HG02943 (cell line): ENCODE data around the gene SPESP1.

Source experiments
- ATAC-seq: cut with Tn5 transposase; IDR thresholded peaks from one replicate; pipeline ENCODE4 v1.9.1; 2021; ENCODE audit warnings: mild to moderate bottlenecking, low read depth, moderate library complexity; ENCODE audit not compliant: unreplicated experiment

SPESP1 gene

GRCh38 chr15:68930268-68931022, at the start of gene SPESP1:
Gene SPESP1 (plus strand): TSS chr15:68930525. CDS start chr15:68930654, 129 bp downstream.
- no peak for ATAC-seq

- no peak for ATAC-seq
Measured at GRCh38 chr15:68885070-68885469, 45.3 kb upstream of the SPESP1 start.

GRCh38 chr15:68887120-68887519, 43.2 kb upstream of the SPESP1 start:
- ATAC-seq = no peak

GRCh38 chr15:68887819-68888218, 42.5 kb upstream of the SPESP1 start:
- ATAC-seq = no peak

GRCh38 chr15:68888419-68888818, 41.9 kb upstream of the SPESP1 start:
- ATAC-seq = no peak

GRCh38 chr15:68894208-68894607, 36.1 kb upstream of the SPESP1 start:
- ATAC-seq = no peak

- no peak for ATAC-seq
Measured at GRCh38 chr15:68896178-68896577, 34.1 kb upstream of the SPESP1 start.

GRCh38 chr15:68897016-68897415, 33.3 kb upstream of the SPESP1 start:
- ATAC-seq = no peak

- no peak for ATAC-seq
Measured at GRCh38 chr15:68900027-68900426, 30.3 kb upstream of the SPESP1 start.

- ATAC-seq = no peak
Measured at GRCh38 chr15:68907396-68907923, 22.9 kb upstream of the SPESP1 start.

- no peak for ATAC-seq
Measured at GRCh38 chr15:68909601-68910100, 20.7 kb upstream of the SPESP1 start.

- ATAC-seq = no peak
Measured at GRCh38 chr15:68910341-68910740, 20.0 kb upstream of the SPESP1 start.

- no peak for ATAC-seq
Measured at GRCh38 chr15:68910816-68911215, 19.5 kb upstream of the SPESP1 start.

- no peak for ATAC-seq
Measured at GRCh38 chr15:68921926-68922325, 8.4 kb upstream of the SPESP1 start.

- peak; percentile 57 for ATAC-seq
Measured at GRCh38 chr15:68924866-68925560, 5.3 kb upstream of the SPESP1 start.

GRCh38 chr15:68933001-68933400, 2.7 kb downstream of the SPESP1 start:
- ATAC-seq = no peak

- ATAC-seq = no peak
Measured at GRCh38 chr15:68934341-68934740, 4.0 kb downstream of the SPESP1 start.

GRCh38 chr15:68935400-68935937, 5.1 kb downstream of the SPESP1 start:
- no peak for ATAC-seq

- no peak for ATAC-seq
Measured at GRCh38 chr15:68939501-68939900, 9.2 kb downstream of the SPESP1 start.

GRCh38 chr15:68951813-68952212, 21.5 kb downstream of the SPESP1 start:
- no peak for ATAC-seq

GRCh38 chr15:68957696-68958095, 27.4 kb downstream of the SPESP1 start:
- no peak for ATAC-seq
